A673 (cell line): ENCODE data around the gene MEGF6.

Source experiments
- EZH2 ChIP-seq: fragments of 200-600 bp; sonication (generic); IDR thresholded peaks from 2 replicates; pipeline ENCODE4 v1.6.1; 2017; ENCODE audit warnings: borderline replicate concordance, low read depth, mild to moderate bottlenecking, mixed read lengths, antibody characterized with exemption, low read length; ENCODE audit not compliant: poor library complexity, severe bottlenecking
- TF ChIP-seq, protein P1 (sequence below): fragments of 300-800, 200-600 bp; sonication (generic); conservative IDR thresholded peaks from 2 replicates; pipeline ENCODE4 v1.5.1; 2017; ENCODE audit warnings: low read depth, mild to moderate bottlenecking, antibody characterized with exemption, low read length, moderate library complexity, mixed read lengths

DNA sequence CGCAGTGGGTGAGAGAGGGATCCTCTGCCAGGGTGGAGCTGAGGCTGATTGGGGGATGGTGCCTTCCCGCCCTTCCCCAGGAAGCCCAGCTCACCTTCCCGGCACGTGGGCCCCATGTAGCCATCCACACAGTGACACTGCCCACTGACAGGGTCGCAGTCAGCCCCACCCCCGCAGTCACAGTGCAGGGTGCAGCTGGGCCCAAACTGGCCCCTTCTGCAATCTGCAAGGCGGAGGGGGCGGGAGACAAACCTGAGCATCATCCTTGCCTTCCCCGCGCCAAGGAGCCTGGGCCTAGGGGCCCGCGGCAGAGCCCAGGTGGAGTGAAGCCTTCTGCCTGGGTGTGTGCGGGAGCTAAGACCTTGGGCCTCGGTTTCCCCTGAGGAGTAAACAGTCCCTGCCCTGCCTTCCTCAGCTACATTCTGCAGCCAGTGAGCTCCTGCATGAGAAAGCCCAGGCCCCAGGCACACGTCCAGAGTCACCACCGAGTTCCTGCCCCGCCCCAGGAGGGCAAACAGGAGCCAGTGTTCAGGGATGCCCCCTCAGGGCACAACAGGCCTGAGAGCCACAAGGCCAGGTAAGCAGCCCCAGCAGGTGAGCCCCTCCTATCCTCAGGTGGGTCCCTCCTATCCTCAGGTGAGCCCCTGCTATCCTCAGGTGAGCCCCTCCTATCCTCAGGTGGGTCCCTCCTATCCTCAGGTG lies 118.6 kb downstream of the MEGF6 start:
- TF ChIP-seq, protein P1, sequence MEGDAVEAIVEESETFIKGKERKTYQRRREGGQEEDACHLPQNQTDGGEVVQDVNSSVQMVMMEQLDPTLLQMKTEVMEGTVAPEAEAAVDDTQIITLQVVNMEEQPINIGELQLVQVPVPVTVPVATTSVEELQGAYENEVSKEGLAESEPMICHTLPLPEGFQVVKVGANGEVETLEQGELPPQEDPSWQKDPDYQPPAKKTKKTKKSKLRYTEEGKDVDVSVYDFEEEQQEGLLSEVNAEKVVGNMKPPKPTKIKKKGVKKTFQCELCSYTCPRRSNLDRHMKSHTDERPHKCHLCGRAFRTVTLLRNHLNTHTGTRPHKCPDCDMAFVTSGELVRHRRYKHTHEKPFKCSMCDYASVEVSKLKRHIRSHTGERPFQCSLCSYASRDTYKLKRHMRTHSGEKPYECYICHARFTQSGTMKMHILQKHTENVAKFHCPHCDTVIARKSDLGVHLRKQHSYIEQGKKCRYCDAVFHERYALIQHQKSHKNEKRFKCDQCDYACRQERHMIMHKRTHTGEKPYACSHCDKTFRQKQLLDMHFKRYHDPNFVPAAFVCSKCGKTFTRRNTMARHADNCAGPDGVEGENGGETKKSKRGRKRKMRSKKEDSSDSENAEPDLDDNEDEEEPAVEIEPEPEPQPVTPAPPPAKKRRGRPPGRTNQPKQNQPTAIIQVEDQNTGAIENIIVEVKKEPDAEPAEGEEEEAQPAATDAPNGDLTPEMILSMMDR, result no peak
- TF ChIP-seq EZH2, result no peak
